Left ventricle myocardium inferior (tissue), 1 donor: ENCODE data around the gene TAOK1. TPM values are rescaled to one million over a fixed set of nuclear protein-coding genes. Genes with fewer than 3 reads are reported as not detected.

Experiments used
- DNase-seq: peaks from one replicate; pipeline ENCODE4 v3.0.0-alpha.2; 2020
- H3K27ac ChIP-seq: fragments of 200-600 bp; replicated peaks from 2 replicates; pipeline ENCODE4 v1.8.0; 2021
- H3K27me3 ChIP-seq: fragments of 200-600 bp; 2 replicates; pipeline ENCODE4 v1.8.0; 2021; ENCODE audit warnings: low read depth
- H3K36me3 ChIP-seq: fragments of 200-600 bp; 2 replicates; pipeline ENCODE4 v1.8.0; 2021
- H3K4me1 ChIP-seq: fragments of 200-600 bp; 2 replicates; pipeline ENCODE4 v1.8.0; 2021
- H3K4me3 ChIP-seq: fragments of 200-600 bp; 2 replicates; pipeline ENCODE4 v1.8.0; 2021; ENCODE audit warnings: mild to moderate bottlenecking, moderate library complexity
- H3K9me3 ChIP-seq: fragments of 200-600 bp; replicated peaks from 2 replicates; pipeline ENCODE4 v1.8.0; 2021
- CTCF ChIP-seq: fragments of 200-600 bp; IDR thresholded peaks from 2 replicates; pipeline ENCODE4 v1.8.0; 2021; ENCODE audit warnings: antibody characterized with exemption, mild to moderate bottlenecking, borderline replicate concordance
- intact Hi-C: fragments of 100-400 bp; cut with micrococcal nuclease; formaldehyde crosslinking; loops from one replicate; pipeline ENCODE4 v1.11.0; 2022
- total RNA-seq: library from RNA; stranded (reverse); fragmentation: NEBNext Ultra II Directional; extraction: Animal tissue kit (Norgen Biotek cat#: 25700); gene quantifications from one replicate; pipeline ENCODE4 v1.2.1, GENCODE V29; 2021
- donor health status: DM: no; HTN: yes; CAD: no; lungs with severe emphysema.

Gene TAOK1
- total RNA-seq, 1 donor from 2014 or later = 50.7 TPM

- H3K4me3 ChIP-seq = no peak overlapping the region
- intact Hi-C loops = loop anchor here (10.0 kb wide), 1 partner anchor 64 kb away; no protein-coding TSS in a partner anchor
- H3K4me1 ChIP-seq = peaks cover 19% of the 10 kb centered on the region
- no peak for DNase-seq
- H3K27ac ChIP-seq = no peak overlapping the region
- TF ChIP-seq CTCF = no peak
- peaks cover 11% of the 10 kb centered on the region for H3K36me3 ChIP-seq
- H3K9me3 ChIP-seq = no peaks in the 10 kb centered on the region
- H3K27me3 ChIP-seq = no peaks in the 10 kb centered on the region
Measured at GRCh38 chr17:29400818-29401217, 10.7 kb downstream of the TAOK1 start.

GRCh38 chr17:29401258-29401657, 11.1 kb downstream of the TAOK1 start:
- H3K27me3 ChIP-seq = no peaks in the 10 kb centered on the region
- H3K4me1 ChIP-seq = peaks cover 15% of the 10 kb centered on the region
- no peak for TF ChIP-seq CTCF
- no peaks in the 10 kb centered on the region for H3K9me3 ChIP-seq
- peaks cover 11% of the 10 kb centered on the region for H3K36me3 ChIP-seq
- intact Hi-C loops = loop anchor here (10.0 kb wide), 1 partner anchor 64 kb away; no protein-coding TSS in a partner anchor
- H3K4me3 ChIP-seq = no peak overlapping the region
- DNase-seq = no peak
- H3K27ac ChIP-seq = no peak overlapping the region

- Histone ChIP-seq H3K27me3 (no peaks in the 10 kb centered on the region), H3K27ac (no peak overlapping the region), H3K4me3 (no peak overlapping the region), H3K4me1 (peaks cover 32% of the 10 kb centered on the region), H3K36me3 (peaks cover 14% of the 10 kb centered on the region), H3K9me3 (no peaks in the 10 kb centered on the region)
- intact Hi-C loops = loop anchor here (10.0 kb wide), 1 partner anchor 57 kb away; no protein-coding TSS in a partner anchor
- no peak for DNase-seq
- no peak for TF ChIP-seq CTCF
Measured at GRCh38 chr17:29407856-29408255, 17.7 kb downstream of the TAOK1 start.

GRCh38 chr17:29409963-29410362, 19.8 kb downstream of the TAOK1 start:
- intact Hi-C loops = loop anchor here (10.0 kb wide), 1 partner anchor 55 kb away; no protein-coding TSS in a partner anchor
- no peaks in the 10 kb centered on the region for H3K9me3 ChIP-seq
- H3K36me3 ChIP-seq = peaks cover 13% of the 10 kb centered on the region
- no peaks in the 10 kb centered on the region for H3K27me3 ChIP-seq
- no peak for DNase-seq
- no peak overlapping the region for H3K27ac ChIP-seq
- H3K4me3 ChIP-seq = no peak overlapping the region
- H3K4me1 ChIP-seq = peaks cover 43% of the 10 kb centered on the region
- no peak for TF ChIP-seq CTCF

- Histone ChIP-seq H3K27ac (peak overlapping the region; percentile 21), H3K4me3 (no peak overlapping the region), H3K27me3 (no peaks in the 10 kb centered on the region), H3K4me1 (peaks cover 34% of the 10 kb centered on the region), H3K9me3 (no peaks in the 10 kb centered on the region), H3K36me3 (peaks cover 5% of the 10 kb centered on the region)
- TF ChIP-seq CTCF = no peak
- intact Hi-C loops = no loop called here
- no peak for DNase-seq
Measured at GRCh38 chr17:29412780-29413565, 22.8 kb downstream of the TAOK1 start.
